Right hindlimb (tissue), 1 donor: ENCODE results near the gene NDOR1.

ENCODE experiments used
- DNase-seq: peaks from one replicate; pipeline ENCODE4 v3.0.0-alpha.2; 2018

The NDOR1 gene

GRCh38 chr9:137183980-137184595 is 21.4 kb upstream of the NDOR1 start:
- DNase-seq, result no peak

- no peak for DNase-seq
Measured at GRCh38 chr9:137184881-137185660, 20.4 kb upstream of the NDOR1 start.

GRCh38 chr9:137185921-137186320 is 19.6 kb upstream of the NDOR1 start:
- DNase-seq, result no peak

- no peak for DNase-seq
Measured at GRCh38 chr9:137186385-137186784, 19.1 kb upstream of the NDOR1 start.

- no peak for DNase-seq
Measured at GRCh38 chr9:137187386-137187785, 18.1 kb upstream of the NDOR1 start.

- no peak for DNase-seq
Measured at GRCh38 chr9:137188086-137188489, 17.4 kb upstream of the NDOR1 start.

GRCh38 chr9:137188490-137189296 is 16.8 kb upstream of the NDOR1 start, which contains the start of the genes ANAPC2 and SSNA1:
Gene ANAPC2 (minus strand): TSS chr9:137188560. CDS start chr9:137188532, 28 bp downstream.
Gene SSNA1 (plus strand): TSS chr9:137188676. CDS start chr9:137188727, 51 bp downstream.
- peak; percentile 94 for DNase-seq

GRCh38 chr9:137189297-137190295 is 15.9 kb upstream of the NDOR1 start:
- no peak for DNase-seq

GRCh38 chr9:137190315-137190856 is 15.1 kb upstream of the NDOR1 start:
- DNase-seq, result no peak

GRCh38 chr9:137191245-137191644 is 14.3 kb upstream of the NDOR1 start:
- DNase-seq, result no peak

GRCh38 chr9:137191691-137192447 is 13.6 kb upstream of the NDOR1 start:
- no peak for DNase-seq

- DNase-seq, result no peak
Measured at GRCh38 chr9:137192448-137192780, 13.1 kb upstream of the NDOR1 start.

GRCh38 chr9:137192859-137193258 is 12.6 kb upstream of the NDOR1 start:
- DNase-seq, result no peak

GRCh38 chr9:137193771-137194170 is 11.7 kb upstream of the NDOR1 start:
- DNase-seq, result no peak

GRCh38 chr9:137194388-137194787 is 11.1 kb upstream of the NDOR1 start:
- DNase-seq, result no peak

- no peak for DNase-seq
Measured at GRCh38 chr9:137194909-137195308, 10.6 kb upstream of the NDOR1 start.

GRCh38 chr9:137195525-137196220 is 9.8 kb upstream of the NDOR1 start:
- no peak for DNase-seq

GRCh38 chr9:137198051-137198901 is 7.2 kb upstream of the NDOR1 start:
- DNase-seq, result no peak

- DNase-seq, result no peak
Measured at GRCh38 chr9:137198902-137199283, 6.6 kb upstream of the NDOR1 start.
